ENCODE data around the gene PSMA2. TPM values are rescaled to one million over a fixed set of nuclear protein-coding genes. Genes with fewer than 3 reads are reported as not detected.

PSMA2 gene
- total and polyA plus RNA-seq, 4 donors: 24.8 to 221 (median 73.8) TPM

- Histone ChIP-seq H3K4me1 (ENCODE audit: control insufficient read depth in 4 of 4, insufficient read depth in 4 of 4, low read length in 3 of 4) (peaks cover 2 to 48% (median 39%) of the 10 kb centered on the region in 4 donors), H3K27ac (ENCODE audit: low read depth in 1 of 2, low read length in 2 of 2) (peak within 1 kb of the TSS; percentile 62 to 70), H3K9ac (ENCODE audit: low read depth in 1 of 2, low read length in 2 of 2) (peak within 1 kb of the TSS; percentile 85 to 94), H3K9me3 (ENCODE audit: control insufficient read depth in 4 of 4, low read length in 3 of 4) (no peaks in the 10 kb centered on the region), H3K4me3 (ENCODE audit: low read depth in 1 of 3, low read length in 3 of 3) (peak within 1 kb of the TSS; percentile 79 to 91 (median 87)), H3K27me3 (ENCODE audit: control insufficient read depth in 4 of 4, insufficient read depth in 4 of 4, low read length in 3 of 4) (no peaks in the 10 kb centered on the region), H3K36me3 (ENCODE audit: control insufficient read depth in 4 of 4, insufficient read depth in 3 of 4, low read depth in 1 of 4, low read length in 3 of 4) (peaks cover 0 to 19% (median 7%) of the 10 kb centered on the region in 4 donors)
- peak; percentile 96 for DNase-seq (ENCODE audit: low spot score)
- TF ChIP-seq TAF1 (conservative IDR thresholded peaks at IDR 0.05): no peak
- peak in 1 of 2 donors; percentile 27 for TF ChIP-seq RAD21 (IDR thresholded peaks at IDR 0.05)
- TF ChIP-seq SP1 (IDR thresholded peaks at IDR 0.05): peak; percentile 37
- TF ChIP-seq ZBTB33 (IDR thresholded peaks at IDR 0.05): no peak
- TF ChIP-seq GABPA (IDR thresholded peaks at IDR 0.05 in 1 of 2, conservative IDR thresholded peaks at IDR 0.05 in 1 of 2): peak in 1 of 2 donors; percentile 72
- TF ChIP-seq RXRA (IDR thresholded peaks at IDR 0.05): peak in 1 of 2 donors; percentile 22
- TF ChIP-seq YY1 (IDR thresholded peaks at IDR 0.05): peak; percentile 100
- under 1% methylated on average over 95 of the region's 95 CpGs for WGBS
Measured at GRCh38 chr7:42911454-42912447, 20.2 kb downstream of the PSMA2 start, which contains the start of gene C7orf25. Gene C7orf25, minus strand, starts transcription at chr7:42912070. Its CDS starts 1,170 bp downstream, at chr7:42910900.

- peaks cover 2 to 48% (median 39%) of the 10 kb centered on the region in 4 donors for H3K4me1 ChIP-seq (ENCODE audit: control insufficient read depth in 4 of 4, insufficient read depth in 4 of 4, low read length in 3 of 4)
- H3K36me3 ChIP-seq (ENCODE audit: control insufficient read depth in 4 of 4, insufficient read depth in 3 of 4, low read depth in 1 of 4, low read length in 3 of 4): peaks cover 0 to 8% (median under 1%) of the 10 kb centered on the region in 4 donors
- H3K27me3 ChIP-seq (ENCODE audit: control insufficient read depth in 4 of 4, insufficient read depth in 4 of 4, low read length in 3 of 4): no peaks in the 10 kb centered on the region
- TF ChIP-seq SP1 (IDR thresholded peaks at IDR 0.05): no peak
- TF ChIP-seq NR2F2 (IDR thresholded peaks at IDR 0.05): no peak
- no peak for TF ChIP-seq RAD21 (IDR thresholded peaks at IDR 0.05)
- no peak for TF ChIP-seq GABPA (IDR thresholded peaks at IDR 0.05 in 1 of 2, conservative IDR thresholded peaks at IDR 0.05 in 1 of 2)
- no peak for TF ChIP-seq ZBTB33 (IDR thresholded peaks at IDR 0.05)
- no peak for TF ChIP-seq MAX (IDR thresholded peaks at IDR 0.05)
- TF ChIP-seq JUND (IDR thresholded peaks at IDR 0.05): no peak
- TF ChIP-seq ATF3 (IDR thresholded peaks at IDR 0.05): no peak
- no peak for TF ChIP-seq HNF4G (IDR thresholded peaks at IDR 0.05)
- DNase-seq (ENCODE audit: low spot score): no peak
- WGBS: 99% methylated on average over 2 of the region's 2 CpGs
- no peak overlapping the region for H3K27ac ChIP-seq (ENCODE audit: low read depth in 1 of 2, low read length in 2 of 2)
- H3K9me3 ChIP-seq (ENCODE audit: control insufficient read depth in 4 of 4, low read length in 3 of 4): no peaks in the 10 kb centered on the region
- H3K9ac ChIP-seq (ENCODE audit: low read depth in 1 of 2, low read length in 2 of 2): no peak overlapping the region
- no peak overlapping the region for H3K4me3 ChIP-seq (ENCODE audit: low read depth in 1 of 3, low read length in 3 of 3)
Measured at GRCh38 chr7:42910306-42910705, 21.7 kb downstream of the PSMA2 start.
